ENCODE results near the gene MLIP. TPM values are rescaled to one million over a fixed set of nuclear protein-coding genes. Genes with fewer than 3 reads are reported as not detected.

MLIP gene
- 10.6 TPM for total RNA-seq

GRCh38 chr6:54111341-54112045, at the start of gene MLIP:
Gene MLIP, plus strand, starts transcription at chr6:54111443. Its CDS starts 37 bp downstream, at chr6:54111480.

GRCh38 chr6:54308289-54308985, 197.2 kb downstream of the MLIP start, which contains the start of gene TINAG:
Gene TINAG, plus strand, starts transcription at chr6:54308441. Its CDS starts 110 bp downstream, at chr6:54308551.

Other genes starting within 250 kb of the MLIP start
- not detected for gene TINAG, start 197.0 kb downstream of the MLIP start, total RNA-seq